DND-41 (cell line): ENCODE measurements around the gene COL4A1.

Source experiments
- ATAC-seq: fragments of 200-7000 bp; cut with Tn5 transposase; 3 replicates; pipeline ENCODE4 v1.9.1; 2021; ENCODE audit warnings: low read depth; ENCODE audit not compliant: insufficient read depth
- DNase-seq: peaks from one replicate; pipeline ENCODE4 v3.0.0-alpha.2; 2020
- H2AFZ ChIP-seq: 2 replicates; pipeline ENCODE4 v1.6.0; 2012; ENCODE audit warnings: low read depth, low read length
- H3K27ac ChIP-seq: 2 replicates; pipeline ENCODE4 v1.5.1; 2012; ENCODE audit warnings: low read length, inconsistent platforms
- H3K27me3 ChIP-seq: fragments of 200-600 bp; sonication (generic); 2 replicates; pipeline ENCODE4 v1.6.0; 2012; ENCODE audit warnings: low read length, mild to moderate bottlenecking, inconsistent platforms; ENCODE audit not compliant: insufficient read depth, poor library complexity
- H3K36me3 ChIP-seq: 2 replicates; pipeline ENCODE4 v1.5.1; 2012; ENCODE audit warnings: low read length, inconsistent platforms; ENCODE audit not compliant: insufficient read depth
- H3K4me1 ChIP-seq: 2 replicates; pipeline ENCODE4 v1.5.1; 2012; ENCODE audit warnings: mild to moderate bottlenecking, low read length; ENCODE audit not compliant: insufficient read depth
- H3K4me2 ChIP-seq: 2 replicates; pipeline ENCODE4 v1.6.0; 2012; ENCODE audit warnings: mild to moderate bottlenecking, moderate library complexity, low read length, inconsistent platforms; ENCODE audit not compliant: insufficient read depth
- H3K4me3 ChIP-seq, 2 experiments: fragments of 200-600 bp in 1 of 2; shearing (Covaris generic) in 1 of 2; 2 replicates each; pipeline ENCODE4 v1.5.1; 2012 to 2016; ENCODE audit warnings: inconsistent platforms in 2 of 2, low read length in 2 of 2, mild to moderate bottlenecking in 2 of 2, low read depth in 1 of 2, moderate library complexity in 1 of 2
- H3K79me2 ChIP-seq: 2 replicates; pipeline ENCODE4 v1.6.0; 2012; ENCODE audit warnings: low read length, inconsistent platforms; ENCODE audit not compliant: insufficient read depth
- H3K9ac ChIP-seq: 2 replicates; pipeline ENCODE4 v1.6.0; 2012; ENCODE audit warnings: low read depth, mild to moderate bottlenecking, inconsistent platforms, low read length, moderate library complexity
- H3K9me3 ChIP-seq: 2 replicates; pipeline ENCODE4 v1.5.1; 2012; ENCODE audit warnings: low read length, moderate library complexity, mild to moderate bottlenecking, inconsistent platforms; ENCODE audit not compliant: insufficient read depth, severe bottlenecking
- H4K20me1 ChIP-seq: 2 replicates; pipeline ENCODE4 v1.6.0; 2012; ENCODE audit warnings: low read length; ENCODE audit not compliant: insufficient read depth
- CTCF ChIP-seq: IDR thresholded peaks from 2 replicates; pipeline ENCODE4 v1.5.1; 2012; ENCODE audit warnings: borderline replicate concordance, low read length, moderate library complexity, mild to moderate bottlenecking; ENCODE audit not compliant: poor library complexity, severe bottlenecking; ENCODE audit errors: extremely low read depth
- EZH2 ChIP-seq: IDR thresholded peaks from 3 replicates; pipeline ENCODE4 v1.6.1; 2012; ENCODE audit warnings: borderline replicate concordance, low read depth, mild to moderate bottlenecking, moderate library complexity, low read length, inconsistent platforms; ENCODE audit not compliant: severe bottlenecking

The COL4A1 gene

GRCh38 chr13:110237875-110238817 is 68.8 kb downstream of the COL4A1 start:
- no peaks in the 10 kb centered on the region for H3K9me3 ChIP-seq
- DNase-seq = no peak
- H3K36me3 ChIP-seq = no peaks in the 10 kb centered on the region
- no peak overlapping the region for H2AFZ ChIP-seq
- no peaks in the 10 kb centered on the region for H3K79me2 ChIP-seq
- H3K27me3 ChIP-seq = peaks cover 58% of the 10 kb centered on the region
- no peak overlapping the region for H3K4me2 ChIP-seq
- H4K20me1 ChIP-seq = peaks cover 9% of the 10 kb centered on the region; the same call in 1 of the 2 replicates
- H3K4me3 ChIP-seq = no peak overlapping the region
- H3K4me1 ChIP-seq = no peaks in the 10 kb centered on the region
- TF ChIP-seq EZH2 = no peak
- TF ChIP-seq CTCF = no peak
- no peak for ATAC-seq
- H3K27ac ChIP-seq = no peak overlapping the region
- H3K9ac ChIP-seq = no peak overlapping the region

- no peak for DNase-seq
- Histone ChIP-seq H3K27ac (no peak overlapping the region), H3K4me2 (no peak overlapping the region), H2AFZ (no peak overlapping the region), H3K4me3 (no peak overlapping the region), H4K20me1 (peaks cover 9% of the 10 kb centered on the region; the same call in 1 of the 2 replicates), H3K27me3 (peaks cover 66% of the 10 kb centered on the region), H3K79me2 (no peaks in the 10 kb centered on the region), H3K9ac (no peak overlapping the region), H3K4me1 (no peaks in the 10 kb centered on the region), H3K9me3 (no peaks in the 10 kb centered on the region), H3K36me3 (no peaks in the 10 kb centered on the region)
- no peak for TF ChIP-seq CTCF
- TF ChIP-seq EZH2 = no peak
- no peak for ATAC-seq
Observed at GRCh38 chr13:110236831-110237261, 70.1 kb downstream of the COL4A1 start.

- no peak overlapping the region for H2AFZ ChIP-seq
- H4K20me1 ChIP-seq = peaks cover 9% of the 10 kb centered on the region; the same call in 1 of the 2 replicates
- peaks cover 68% of the 10 kb centered on the region for H3K27me3 ChIP-seq
- TF ChIP-seq EZH2 = no peak
- no peak for TF ChIP-seq CTCF
- no peak overlapping the region for H3K9ac ChIP-seq
- H3K4me2 ChIP-seq = no peak overlapping the region
- no peaks in the 10 kb centered on the region for H3K79me2 ChIP-seq
- DNase-seq = no peak
- H3K27ac ChIP-seq = no peak overlapping the region
- no peak for ATAC-seq
- no peaks in the 10 kb centered on the region for H3K36me3 ChIP-seq
- H3K4me1 ChIP-seq = no peaks in the 10 kb centered on the region
- H3K4me3 ChIP-seq = no peak overlapping the region
- no peaks in the 10 kb centered on the region for H3K9me3 ChIP-seq
Observed at GRCh38 chr13:110236431-110236830, 70.5 kb downstream of the COL4A1 start.
